ENCODE measurements around the gene WDR37.

The WDR37 gene

DNA sequence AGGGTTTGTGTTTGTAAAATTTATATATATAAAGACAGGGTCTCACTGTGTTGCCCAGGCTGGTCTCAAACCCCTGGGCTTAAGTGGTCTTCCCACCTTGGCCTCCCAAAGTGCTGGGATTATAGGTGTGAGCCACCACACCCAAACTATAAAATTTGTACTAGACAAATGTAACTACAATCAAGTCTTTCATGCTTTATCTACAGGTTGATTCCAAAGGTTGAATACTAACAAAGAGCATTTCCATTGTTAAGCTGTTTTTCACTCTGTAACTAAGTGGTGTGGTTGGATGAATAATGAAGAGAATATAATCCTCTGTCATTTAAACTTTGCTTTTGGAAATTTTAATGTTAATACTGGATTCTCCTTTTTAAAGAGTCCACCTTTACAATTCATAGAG, 22.5 kb downstream of the WDR37 start:
- DNase-seq, result no peak

DNA sequence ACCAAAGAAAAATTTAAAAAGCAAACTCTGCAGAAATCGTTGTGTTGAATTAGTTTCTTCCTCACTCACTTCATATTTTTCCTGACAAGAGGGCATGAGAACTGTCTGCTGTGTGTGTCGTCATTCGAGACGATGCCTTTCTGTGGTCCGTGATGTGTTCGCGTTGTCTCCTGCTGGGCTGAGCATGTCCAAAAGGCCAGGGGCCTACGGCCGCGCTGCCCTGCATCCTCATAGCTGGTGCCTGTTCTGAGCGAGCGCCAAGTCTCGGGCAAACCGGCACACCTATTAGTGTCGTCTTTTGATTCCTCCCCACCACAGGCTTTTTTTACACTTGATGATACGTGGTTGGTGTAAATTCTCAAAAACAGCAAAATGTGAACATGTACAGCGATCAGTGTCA, 27.4 kb downstream of the WDR37 start:
- DNase-seq, result no peak

DNA sequence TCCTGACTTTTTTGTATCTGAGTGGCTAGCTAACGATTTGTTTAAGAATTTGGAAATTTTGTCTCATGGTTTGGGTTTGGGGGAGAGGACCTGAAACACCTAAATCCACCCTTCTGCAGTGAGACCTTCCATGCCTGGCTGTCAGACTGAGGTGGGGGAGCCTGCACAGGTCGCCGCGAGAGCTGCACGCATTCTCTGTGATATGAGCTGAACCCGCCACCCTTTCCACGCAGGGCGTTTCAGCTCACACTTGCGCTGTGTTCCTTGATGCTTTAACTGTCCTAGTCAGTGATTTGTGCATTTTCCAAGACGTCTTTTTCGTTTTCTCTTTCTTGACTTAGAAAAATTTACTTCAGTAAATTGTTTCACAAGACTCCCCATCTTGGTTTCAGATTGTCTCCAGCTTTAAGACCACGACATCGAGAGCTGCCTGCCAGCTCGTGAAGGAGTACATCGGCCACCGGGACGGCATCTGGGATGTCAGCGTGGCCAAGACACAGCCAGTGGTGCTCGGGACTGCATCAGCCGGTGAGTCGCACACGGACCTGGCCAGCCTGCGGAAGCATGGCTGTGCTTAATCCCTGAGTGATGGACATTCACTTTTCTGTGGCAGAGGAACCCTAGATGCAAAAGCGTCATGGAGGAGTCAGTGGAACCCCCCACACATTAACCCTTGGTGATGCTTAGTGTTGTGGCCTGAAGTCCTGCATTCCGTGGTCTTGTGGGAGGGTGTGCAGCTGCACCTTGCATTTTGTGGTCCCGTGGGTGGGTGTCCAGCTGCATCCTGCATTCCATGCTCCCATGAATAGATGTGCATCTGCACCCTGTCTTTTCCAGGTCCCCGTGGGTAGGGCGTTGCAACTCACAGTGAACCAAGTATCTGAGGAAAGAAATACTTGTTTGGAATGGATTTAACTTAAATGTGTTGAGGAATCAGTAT, 28.1 kb downstream of the WDR37 start:
- no peak for DNase-seq

DNA sequence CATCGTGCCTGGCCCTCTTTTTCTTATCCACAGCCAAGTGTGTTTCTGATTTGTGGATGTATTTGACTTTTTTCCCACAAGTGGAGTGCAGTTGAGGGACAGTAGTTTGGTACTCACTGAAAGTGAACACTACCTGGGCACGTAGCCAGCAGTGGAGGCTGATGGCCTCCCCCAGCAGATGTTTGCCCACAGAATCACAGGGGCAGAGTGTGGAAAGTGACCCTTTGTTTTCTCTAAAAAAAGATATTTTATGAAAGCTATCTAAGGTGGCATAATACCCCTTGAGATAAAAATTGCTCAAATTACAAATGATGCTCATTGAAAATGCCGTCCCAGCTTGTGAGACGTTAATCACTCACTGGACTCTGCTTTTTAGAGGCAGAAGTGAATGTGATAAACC, 29.1 kb downstream of the WDR37 start:
- no peak for DNase-seq

DNA sequence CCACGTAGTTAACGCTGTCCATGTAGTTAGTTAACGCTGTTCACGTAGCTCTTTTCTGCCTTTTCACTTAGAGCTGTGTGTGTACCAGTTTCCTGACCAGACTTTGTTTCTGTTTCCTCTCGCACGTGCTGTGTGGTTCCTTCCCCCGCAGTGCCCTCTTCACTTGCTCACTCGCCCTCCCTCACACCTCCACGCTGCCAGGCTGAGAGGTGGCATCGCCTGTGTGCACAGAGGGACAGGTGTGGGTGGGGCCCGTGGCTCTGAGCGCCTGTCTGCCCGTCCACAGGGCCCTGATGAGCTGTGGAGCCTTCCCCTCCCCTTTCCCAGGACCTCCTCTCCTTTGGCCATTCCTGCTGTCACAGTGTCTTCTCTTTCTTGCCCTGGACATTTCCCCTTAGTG, 30.6 kb downstream of the WDR37 start:
- DNase-seq, result no peak

DNA sequence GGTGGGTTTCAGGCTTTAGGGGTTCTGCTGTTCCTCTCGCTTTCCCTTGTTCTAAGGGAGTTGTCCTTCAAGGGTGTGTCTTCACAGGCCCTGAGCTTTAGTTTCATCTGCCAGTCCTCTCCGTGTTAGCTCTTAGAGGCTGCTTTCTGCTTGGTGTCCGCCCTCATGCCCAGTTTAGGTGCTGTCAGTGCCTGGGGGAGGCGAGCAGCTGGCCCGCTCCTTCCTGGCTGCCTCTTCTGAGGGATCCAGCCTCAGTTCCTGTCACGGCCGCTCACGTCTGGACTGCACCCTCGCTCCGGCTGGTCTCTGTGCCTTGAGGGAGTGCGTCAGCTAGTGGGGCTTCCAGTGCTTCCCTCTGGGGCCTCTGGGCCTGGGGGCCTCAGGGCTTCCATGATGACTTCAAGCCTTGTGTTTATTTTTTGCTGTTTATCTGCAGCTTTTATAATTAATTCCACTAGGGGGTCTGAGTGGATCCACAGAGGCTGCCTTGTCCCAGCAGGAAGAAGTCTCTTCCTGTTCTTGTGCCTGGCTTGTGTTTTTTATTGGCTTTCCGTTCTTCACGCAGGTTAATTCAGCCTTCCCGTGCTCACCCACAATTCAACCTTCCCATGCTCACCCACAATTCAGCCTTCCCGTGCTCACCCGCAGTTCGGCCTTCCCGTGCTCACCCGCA, 33.0 kb downstream of the WDR37 start:
- DNase-seq, result no peak

DNA sequence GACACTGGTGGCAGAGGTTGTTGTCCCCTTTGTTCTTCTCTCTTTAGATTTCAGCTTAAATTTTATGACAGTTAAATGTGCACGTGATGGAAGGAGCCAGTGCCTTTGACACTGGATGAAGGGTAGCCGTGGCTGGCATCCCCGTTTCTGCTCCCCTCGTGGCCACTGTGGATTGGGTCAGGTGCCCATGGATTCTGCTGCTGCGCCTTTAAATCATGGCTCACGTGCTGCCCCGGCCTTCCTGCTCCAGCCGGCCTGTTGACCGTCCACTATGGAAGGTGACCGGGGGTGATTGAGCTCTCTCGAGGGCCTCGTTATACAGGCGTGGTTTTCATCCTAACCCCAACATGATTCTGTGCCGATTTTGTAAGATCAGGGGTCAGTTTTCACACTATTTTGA, 34.5 kb downstream of the WDR37 start:
- DNase-seq, result no peak

DNA sequence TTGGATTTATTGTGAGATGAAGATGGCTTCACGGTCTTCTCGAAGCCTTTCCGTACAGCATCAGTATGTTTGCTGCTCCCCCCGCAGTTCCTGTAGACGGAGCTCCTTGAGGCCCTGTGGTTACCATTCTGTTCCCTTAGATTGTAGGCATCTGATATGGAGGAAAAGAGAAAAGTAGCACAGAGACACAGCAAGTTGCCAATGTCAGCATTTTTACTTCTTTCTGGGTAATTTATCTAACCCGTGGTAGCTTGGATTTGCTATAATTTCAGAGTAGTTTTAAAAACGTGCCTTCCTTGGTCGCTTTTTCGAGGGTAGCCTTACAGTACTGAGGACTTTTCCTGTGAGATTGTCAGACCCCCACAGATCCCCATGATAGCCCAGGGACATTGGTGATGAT, 37.5 kb downstream of the WDR37 start:
- DNase-seq, result no peak

DNA sequence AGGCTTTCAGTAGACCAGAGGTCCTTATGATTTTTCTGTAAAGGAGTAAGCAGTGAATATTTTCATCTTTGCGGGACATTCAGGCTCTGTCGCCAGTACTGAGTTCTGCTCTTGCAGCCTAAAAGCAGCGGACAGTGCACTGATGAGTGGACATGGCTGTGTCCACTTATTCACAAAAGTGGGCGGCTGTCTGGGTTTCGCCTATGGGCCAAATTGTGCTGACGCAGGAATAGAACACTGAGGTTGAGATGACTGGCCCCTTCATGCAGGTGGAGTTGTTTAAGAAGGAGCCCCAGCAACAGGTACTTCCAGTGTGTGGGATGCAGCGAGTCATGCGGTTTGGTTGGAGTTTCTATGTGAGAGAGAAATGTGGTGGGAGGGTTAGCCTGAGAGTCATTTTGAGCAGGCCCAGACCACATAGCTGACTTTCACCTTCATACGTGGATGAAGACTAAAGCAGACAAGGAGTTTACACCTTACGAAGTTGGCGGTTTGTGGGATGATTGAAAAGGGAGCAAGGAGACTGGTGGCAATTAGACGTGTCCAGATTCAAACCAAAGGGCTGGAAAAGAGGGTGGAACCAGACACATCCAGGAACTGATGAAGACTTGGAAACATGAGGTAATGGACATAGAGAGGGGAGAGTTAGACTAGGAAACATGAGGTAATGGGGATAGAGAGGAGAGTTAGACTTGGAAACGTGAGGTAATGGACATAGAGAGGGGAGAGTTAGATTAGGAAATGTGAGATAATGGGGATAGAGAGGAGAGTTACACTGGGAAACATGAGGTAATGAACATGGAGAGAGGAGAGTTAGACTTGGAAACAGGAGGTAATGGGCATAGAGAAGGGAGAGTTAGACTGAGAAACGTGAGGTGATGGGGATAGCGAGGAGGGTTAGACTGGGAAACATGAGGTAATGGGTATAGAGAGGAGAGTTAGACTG, 38.2 kb downstream of the WDR37 start:
- DNase-seq, result no peak

DNA sequence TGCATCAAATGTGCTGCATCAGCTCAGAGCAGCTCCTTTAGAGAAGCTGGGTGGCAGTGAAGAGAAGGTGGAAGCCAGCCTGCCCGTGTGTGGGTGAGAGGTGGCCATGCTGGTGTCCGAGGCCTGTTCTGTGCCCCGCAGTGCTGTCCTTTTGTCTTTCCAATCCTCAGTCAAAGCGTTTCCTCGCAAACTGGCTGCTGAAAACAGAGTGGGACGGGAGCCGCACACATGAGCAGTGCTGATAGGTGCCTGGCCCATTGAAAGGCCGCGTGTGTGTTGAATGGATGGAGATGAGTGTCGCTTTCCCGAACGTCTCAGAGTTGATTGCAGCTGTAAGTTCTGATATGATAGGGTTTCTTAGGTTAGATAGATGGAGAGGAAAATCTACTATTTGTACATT, 39.3 kb downstream of the WDR37 start:
- DNase-seq, result no peak

DNA sequence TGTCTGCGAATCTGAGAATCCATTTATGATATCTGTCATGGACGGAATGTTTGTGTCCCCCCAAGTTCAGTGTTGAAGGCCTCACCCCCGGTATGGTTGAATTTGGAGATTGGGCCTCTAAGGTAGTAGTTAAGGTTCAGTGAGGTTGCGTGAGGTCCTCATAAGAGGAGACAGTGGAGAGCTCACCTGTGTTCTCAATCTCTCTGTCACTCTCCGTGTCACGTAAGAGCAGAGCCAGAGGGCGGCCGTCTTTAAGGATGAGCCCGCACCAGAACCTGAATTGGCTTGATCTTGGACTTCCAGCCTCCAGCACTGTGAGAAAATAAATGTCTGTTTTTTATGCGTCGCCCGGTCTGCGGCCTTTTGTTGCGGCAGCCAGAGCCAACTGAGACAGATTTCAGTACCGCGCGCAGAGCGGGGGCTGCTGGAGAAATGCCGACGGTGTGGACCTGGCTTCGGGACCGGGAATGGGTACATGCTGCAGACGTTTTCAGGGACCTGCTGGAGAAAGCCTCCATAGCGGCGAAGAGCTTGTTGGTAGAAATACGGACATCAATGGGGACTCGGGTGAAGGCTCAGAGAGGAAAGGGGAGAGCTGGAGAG, 40.2 kb downstream of the WDR37 start:
- DNase-seq, result no peak

DNA sequence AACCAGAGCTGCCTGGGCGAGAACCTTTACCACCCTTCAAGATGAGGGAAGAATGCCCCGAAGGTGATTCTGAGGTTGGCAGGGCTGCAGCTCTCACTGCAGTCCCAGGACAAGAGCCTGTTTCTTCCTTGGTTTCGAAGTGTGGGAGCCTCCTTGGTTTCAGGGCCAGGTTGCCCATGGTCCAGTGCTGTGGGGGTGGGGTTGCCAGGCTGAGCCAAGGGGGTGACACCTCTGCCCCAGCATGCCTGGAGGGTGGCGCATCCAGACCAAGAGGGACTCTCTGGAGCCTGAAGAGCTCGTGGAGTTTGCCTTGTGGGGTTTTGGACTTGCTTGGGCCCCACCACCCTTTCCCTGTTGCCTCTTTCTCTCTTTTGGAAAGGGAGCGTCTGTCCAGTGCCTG, 41.3 kb downstream of the WDR37 start:
- no peak for DNase-seq

DNA sequence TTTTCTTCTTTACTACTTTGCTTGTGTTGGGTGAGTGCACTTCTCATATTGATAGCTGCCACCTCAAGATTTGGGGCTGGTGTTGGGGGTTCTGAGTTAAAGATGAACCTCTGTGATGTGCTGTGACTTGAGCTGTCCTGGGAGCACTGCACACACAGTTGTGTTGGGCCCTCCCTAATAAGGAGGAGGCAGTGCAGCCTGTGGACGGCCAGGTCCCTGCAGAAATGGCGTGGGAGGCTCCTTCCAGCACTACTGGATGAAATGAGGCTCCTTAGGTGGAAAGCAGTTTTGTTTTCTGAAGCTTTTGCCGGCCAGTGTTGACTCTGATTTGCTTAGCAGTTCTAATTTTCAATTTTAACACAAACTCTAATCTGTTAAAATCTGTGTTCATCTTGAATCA, 44.0 kb downstream of the WDR37 start:
- DNase-seq, result no peak

DNA sequence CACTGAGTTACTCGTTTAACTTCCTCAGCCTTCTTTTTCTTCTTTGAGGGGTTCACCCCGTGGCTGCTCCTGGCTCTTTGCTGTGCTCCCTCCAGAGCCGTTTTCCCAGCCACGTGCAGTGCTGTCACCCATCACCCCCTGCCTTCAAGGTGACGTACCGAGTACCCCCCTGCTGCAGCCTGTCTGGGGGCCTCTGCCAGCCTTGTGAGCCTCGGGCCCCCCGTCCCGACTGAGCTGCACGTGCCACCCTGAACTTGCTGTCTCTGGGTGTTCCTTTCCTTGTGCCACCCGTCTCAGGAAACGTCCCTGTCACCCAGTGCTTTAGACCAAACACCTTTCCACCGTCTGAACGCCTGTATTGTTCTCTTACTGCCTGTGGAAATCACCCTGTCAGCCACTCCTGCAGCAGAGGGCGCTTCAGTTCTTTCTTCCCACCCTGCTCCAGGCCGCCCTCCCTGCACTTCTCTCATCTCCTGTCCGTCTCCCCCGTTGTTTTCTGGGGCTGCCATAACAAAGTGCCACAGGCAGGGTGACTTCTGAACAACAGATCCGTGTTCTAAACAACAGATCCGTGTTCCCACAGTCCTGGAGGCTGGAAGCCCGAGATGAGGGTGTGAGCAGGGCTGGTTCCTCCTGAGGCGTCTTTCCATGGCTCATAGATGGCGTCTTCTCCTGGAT, 44.6 kb downstream of the WDR37 start:
- DNase-seq, result no peak

DNA sequence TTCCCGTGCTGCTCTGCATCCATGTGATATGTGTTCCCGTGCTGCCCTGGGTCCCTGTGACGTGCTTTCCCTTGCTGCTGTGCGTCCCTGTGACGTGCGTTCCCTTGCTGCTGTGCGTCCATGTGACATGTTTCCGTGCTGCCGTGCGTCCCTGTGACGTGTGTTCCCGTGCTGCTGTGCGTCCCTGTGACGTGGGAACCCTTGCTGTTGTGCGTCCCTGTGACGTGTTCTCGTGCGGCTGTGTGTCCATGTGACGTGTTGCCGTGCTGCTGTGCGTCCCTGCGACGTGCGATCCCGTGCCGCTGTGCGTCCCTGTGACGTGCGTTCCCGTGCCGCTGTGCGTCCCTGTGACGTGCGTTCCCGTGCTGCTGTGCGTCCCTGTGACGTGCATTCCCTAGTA, 45.8 kb downstream of the WDR37 start:
- no peak for DNase-seq

DNA sequence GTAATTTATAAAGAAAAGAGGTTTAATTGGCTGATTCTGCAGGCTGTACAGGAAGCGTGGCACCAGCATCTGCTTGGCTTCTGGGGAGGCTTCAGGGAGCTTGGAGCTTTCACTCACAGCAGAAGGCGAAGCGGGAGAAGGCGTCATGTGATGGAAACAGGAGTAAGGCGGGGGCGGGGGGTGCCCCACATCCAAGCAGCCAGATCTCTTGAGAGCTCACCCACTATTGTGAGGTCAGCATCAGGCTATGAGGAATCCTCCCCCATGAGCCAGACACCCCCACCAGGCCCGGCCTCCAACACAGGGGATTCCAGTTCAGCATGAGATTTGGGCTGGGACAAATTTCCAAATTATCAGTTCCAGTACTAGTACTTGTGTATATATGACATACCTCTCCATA, 46.2 kb downstream of the WDR37 start:
- DNase-seq, result no peak

DNA sequence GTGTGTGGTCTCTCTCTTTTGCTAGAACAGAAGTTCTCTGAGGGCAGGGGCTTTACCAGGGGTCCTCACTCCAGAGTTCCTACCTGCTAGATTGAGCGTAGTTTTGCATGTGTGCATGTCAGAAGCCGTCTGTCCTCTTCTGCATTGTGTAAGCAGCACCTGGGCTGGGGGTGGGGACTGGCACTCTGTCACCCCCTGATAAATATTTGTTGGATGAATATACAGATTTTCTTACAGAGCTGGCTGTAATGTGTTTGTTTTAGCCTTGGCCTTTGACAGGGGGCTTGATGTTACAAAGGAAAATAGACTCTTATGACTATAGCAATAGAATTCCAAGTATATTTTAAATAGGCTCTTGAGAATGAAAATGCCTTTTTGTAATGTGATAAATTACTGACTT, 46.6 kb downstream of the WDR37 start:
- DNase-seq, result no peak

DNA sequence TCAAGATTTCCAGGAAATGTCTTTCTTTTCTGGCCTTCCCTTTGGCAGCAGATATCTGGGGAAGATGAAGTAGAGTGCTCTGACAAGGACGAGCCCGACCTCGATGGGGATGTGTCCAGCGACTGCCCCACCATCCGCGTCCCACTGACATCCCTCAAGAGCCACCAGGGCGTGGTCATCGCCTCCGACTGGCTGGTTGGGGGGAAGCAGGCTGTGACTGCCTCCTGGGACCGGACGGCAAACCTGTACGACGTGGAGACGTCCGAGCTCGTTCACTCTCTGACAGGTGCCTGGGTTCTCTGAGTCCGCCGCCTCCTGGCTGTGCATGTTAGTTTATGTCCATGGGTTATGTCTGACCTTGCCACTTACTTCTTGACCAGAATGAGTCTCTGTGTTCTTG, 47.4 kb downstream of the WDR37 start:
- no peak for DNase-seq

DNA sequence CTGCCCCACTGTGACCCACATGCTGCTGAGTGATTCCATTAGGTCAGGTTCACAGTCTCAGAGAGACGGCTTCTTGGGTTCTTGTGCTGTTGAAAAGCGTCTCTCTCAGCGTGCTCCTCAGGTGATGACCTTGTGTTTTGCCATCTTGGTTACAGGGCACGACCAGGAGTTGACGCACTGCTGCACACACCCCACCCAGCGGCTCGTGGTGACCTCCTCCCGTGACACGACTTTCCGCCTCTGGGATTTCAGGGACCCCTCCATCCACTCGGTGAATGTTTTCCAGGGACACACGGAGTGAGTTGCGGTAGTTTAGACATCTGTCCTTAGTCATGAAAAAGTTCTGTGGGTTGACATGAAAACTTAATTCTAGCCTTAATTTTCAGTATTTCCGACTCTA, 48.8 kb downstream of the WDR37 start:
- no peak for DNase-seq

DNA sequence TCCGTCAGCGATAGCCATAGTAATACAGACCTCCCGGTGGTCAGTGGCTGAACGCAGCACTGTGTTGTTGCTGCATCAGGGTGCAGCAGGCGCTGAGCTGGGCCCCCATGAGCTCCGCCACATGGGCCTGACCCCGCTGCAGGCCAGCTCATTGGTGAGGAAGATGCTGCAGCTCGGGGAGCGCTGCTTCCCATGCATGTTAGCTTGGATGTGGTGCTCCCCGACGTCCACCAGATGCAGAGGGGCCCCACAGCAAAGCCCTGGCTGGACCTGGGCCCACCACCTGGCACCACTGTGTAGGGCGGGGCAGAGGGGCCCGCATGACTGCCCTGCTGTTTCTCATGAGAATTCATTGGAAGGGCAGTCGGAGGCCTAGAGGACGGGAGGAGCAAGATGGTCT, 50.8 kb downstream of the WDR37 start:
- DNase-seq, result no peak

DNA sequence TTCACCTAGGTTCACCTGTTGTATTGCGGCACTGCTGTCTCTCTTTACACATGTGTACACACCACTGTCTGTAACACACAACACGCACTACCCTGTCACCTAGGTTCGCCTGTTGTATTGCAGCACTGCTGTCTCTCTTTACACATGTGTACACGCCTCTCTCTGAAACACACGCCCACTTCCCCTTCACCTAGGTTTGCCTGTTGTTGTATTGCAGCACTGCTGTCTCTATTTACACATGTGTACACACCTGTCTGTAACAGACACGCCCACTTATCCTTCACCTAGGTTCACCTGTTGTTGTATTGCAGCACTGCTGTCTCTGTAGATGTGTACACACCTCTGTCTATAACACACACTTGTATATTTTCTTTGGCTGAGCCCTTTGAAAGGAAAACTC, 51.5 kb downstream of the WDR37 start:
- no peak for DNase-seq
